GM12878 (cell line): ENCODE results near the gene DACH2. TPM values are rescaled to one million over a fixed set of nuclear protein-coding genes. Genes with fewer than 3 reads are reported as not detected.

Experiments used
- polyA plus RNA-seq, 11 experiments: library from polyadenylated mRNA; depleted of rRNA in 4 of 11; unstranded in 6 of 11; stranded (reverse) in 5 of 11; fragments of >200 nt; fragmentation: Nextera tagmentation in 4 of 11; fragmentation: Illumina TruSeq in 1 of 11; extraction: Ambion mirVana in 4 of 11; extraction: Trizol in 1 of 11; gene quantifications; 1 replicate in 1 of 11; 2 replicates in 10 of 11; pipeline versions ENCODE4 v1.2.1 to v1.2.3, GENCODE V29; 2011 to 2016; ENCODE audit warnings: inconsistent platforms in 2 of 11, missing spikeins in 2 of 11, low read depth in 1 of 11
- small RNA-seq: library from RNA; depleted of rRNA; stranded (forward); fragments of <200 nt; gene quantifications from one replicate; pipeline ENCODE3, GENCODE V24; 2014
- total RNA-seq, 4 experiments: library from RNA; depleted of rRNA in 3 of 4; stranded (reverse); fragments of >200 nt in 3 of 4; fragmentation: Illumina TruSeq in 1 of 4; extraction: Trizol in 1 of 4; gene quantifications; 2 replicates each; pipeline versions ENCODE4 v1.2.1 to v1.2.3, GENCODE V29; 2013 to 2021

The DACH2 gene
- total and polyA plus RNA-seq, 10 of the 15 experiments (the other 5 are each of a cell fraction or from before 2014, with no cell fraction given): 0.03 to 0.19 (median 0.07) TPM; not detected in 6

Small RNA genes lying within 50 kb of the gene (small RNA-seq; reads per million reads assigned to genes)
- gene FCF1P9: not detected
- not detected for gene RF00026

Other genes starting within 250 kb of the DACH2 start
- 7.9 and 9.0 TPM in 2 replicates for gene CHM, start 100.9 kb upstream of the DACH2 start, total RNA-seq (2014; rRNA removed)
- 9.8 and 10.5 TPM in 2 replicates for gene CHM, start 100.9 kb upstream of the DACH2 start, total RNA-seq (2014; rRNA removed; fragmentation: Illumina TruSeq; extraction: Trizol)
- 8.0 and 8.2 TPM in 2 replicates for gene CHM, start 100.9 kb upstream of the DACH2 start, total RNA-seq (2021)
- gene CHM, start 100.9 kb upstream of the DACH2 start, polyA plus RNA-seq (2011; rRNA removed): 19.0 and 30.6 TPM in 2 replicates
- 11.0 and 11.3 TPM in 2 replicates for gene CHM, start 100.9 kb upstream of the DACH2 start, polyA plus RNA-seq (2014; fragmentation: Illumina TruSeq; extraction: Trizol)
- 1 to 10 TPM; 4.8 to 6.0 TPM for gene CHM, start 100.9 kb upstream of the DACH2 start, polyA plus RNA-seq (2014; fragmentation: Nextera tagmentation; extraction: Ambion mirVana)
- gene CHM, start 100.9 kb upstream of the DACH2 start, polyA plus RNA-seq (2014; rRNA removed): 4.8 and 6.0 TPM in 2 replicates
- gene CHM, start 100.9 kb upstream of the DACH2 start, polyA plus RNA-seq (2016; fragmentation: Nextera tagmentation; extraction: Ambion mirVana): 1 to 10 TPM; 7.3 to 8.2 TPM